ENCODE results near the gene DDX5.
A peak's percentile ranks its signal among the peaks of the same experiment; 100 is the strongest.
"Not testable (repeated sequence)": the region's sequence is repeated elsewhere in the genome, so short reads cannot be mapped to it uniquely, and the experiment has no call there.

The DDX5 gene

DNA sequence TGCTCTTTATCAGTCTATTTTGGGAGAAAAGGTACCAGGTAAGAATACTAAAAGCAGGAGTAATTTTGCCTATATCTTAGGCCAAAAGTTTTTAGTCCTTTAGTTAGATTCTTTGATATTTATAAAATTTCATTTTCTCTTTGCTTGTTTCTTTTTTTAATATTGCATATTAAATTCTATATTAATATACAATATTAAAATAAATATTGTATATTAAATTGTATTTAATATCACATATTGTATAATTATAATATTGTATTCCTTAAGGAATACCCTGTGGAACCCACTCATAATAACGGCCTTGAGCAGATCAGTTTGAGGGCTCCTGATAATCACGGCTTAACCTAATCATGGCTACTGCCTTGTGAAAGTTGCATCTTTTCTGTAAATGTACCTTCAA, 2.6 kb upstream of the DDX5 start:
- H3K4me3 ChIP-seq (ENCODE audit: low read depth, low read length), result no peak overlapping the region

DNA sequence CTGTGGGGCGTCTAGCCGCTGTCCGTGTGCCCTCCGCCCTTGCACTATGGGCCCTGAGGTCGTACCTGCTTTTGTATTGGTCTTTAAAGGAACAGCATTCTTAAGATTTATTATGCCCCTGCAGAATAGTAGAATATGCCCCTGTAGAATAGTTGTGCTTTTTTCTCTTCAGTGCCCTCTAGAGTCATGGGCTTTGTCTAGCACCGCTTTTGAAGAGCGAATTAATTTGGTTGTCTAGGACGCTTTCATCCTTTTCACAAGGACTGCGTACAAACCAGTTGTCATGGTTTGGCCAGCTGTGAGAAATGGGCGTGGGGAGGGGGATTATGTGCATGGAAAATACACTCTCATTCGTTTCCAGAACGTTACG, 1.3 kb upstream of the DDX5 start:
- H3K4me3 ChIP-seq (ENCODE audit: low read depth, low read length), result peak overlapping the region; percentile 100

- peak within 1 kb of the TSS; percentile 100 for H3K4me3 ChIP-seq (ENCODE audit: low read depth, low read length)
These were observed 705 bp upstream of the DDX5 start, which contains the start of gene CEP95 for GRCh38 chr17:64506576-64507412. CEP95 (plus strand) TSS chr17:64506977; CDS start chr17:64507098, 121 bp downstream.

DNA sequence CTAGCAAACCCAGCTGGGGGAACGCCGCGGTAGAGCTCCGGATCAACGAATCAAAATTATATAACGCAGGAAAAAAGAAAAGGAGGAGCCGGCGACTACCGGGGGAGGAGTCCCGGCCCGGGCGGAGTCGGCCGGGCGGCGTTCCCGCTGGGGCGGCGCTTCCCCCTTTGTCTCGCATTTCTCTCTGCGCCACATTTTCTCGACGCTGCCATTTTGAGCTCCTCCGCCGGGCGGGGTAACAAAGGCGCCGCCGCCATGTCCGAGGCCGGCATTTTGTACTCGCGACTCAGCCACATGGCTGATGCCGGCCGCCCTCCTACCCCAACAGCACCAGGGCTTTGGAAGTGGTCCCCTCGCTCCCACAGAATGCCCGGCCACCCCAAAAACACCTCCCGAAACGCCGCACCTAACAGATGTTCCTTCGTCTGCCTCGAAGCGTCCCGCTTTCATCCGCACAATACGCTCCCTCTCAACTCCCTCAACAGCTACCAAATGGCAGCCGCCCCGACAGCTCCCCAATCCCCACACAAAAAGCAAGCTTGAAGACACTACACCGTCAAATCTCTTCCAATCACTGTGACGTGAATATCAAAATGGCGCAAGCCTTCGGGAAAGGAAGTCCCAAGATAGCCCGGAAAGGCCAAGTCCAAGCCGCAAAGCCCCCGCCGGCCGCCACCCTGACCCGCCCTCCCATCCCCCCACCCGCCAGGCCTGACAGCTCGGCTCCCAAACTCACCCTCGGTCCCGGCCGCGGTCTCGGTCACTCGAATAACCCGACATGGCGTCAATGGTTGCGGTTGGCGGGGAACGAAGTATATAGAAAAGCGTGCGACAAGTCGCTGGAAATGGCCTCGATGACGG, 519 bp downstream of the DDX5 start:
- peak overlapping the region; percentile 100 for H3K4me3 ChIP-seq (ENCODE audit: low read depth, low read length)

GRCh38 chr17:64504769-64505339, 1.2 kb downstream of the DDX5 start:
- H3K4me3 ChIP-seq (ENCODE audit: low read depth, low read length), result peak overlapping the region; percentile 100

GRCh38 chr17:64503821-64504768, 2.0 kb downstream of the DDX5 start:
- peak overlapping the region; percentile 100 for H3K4me3 ChIP-seq (ENCODE audit: low read depth, low read length)

DNA sequence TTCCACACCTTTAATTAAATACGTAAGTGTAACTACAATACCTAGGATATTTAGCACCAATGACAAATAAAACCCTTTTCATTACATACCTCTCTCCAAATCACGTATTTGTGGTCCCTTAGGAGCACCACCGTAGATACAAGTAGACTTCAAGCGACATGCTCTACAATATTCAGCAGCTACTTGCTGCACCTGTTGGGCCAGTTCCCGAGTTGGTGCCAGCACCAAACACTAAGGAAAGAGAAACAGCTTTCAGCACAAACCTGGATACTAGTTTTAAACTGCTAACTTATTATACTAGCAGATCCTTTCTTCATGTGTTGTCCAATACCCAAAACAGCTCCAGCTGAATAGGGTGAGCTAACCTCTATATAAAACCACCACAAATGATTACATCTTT, 2.7 kb downstream of the DDX5 start:
- no peak overlapping the region for H3K4me3 ChIP-seq (ENCODE audit: low read depth, low read length)

- no peak overlapping the region for H3K4me3 ChIP-seq (ENCODE audit: low read depth, low read length)
These were observed 3.3 kb downstream of the DDX5 start for GRCh38 chr17:64502809-64503208.

GRCh38 chr17:64502021-64502420, 4.1 kb downstream of the DDX5 start:
- H3K4me3 ChIP-seq (ENCODE audit: low read depth, low read length), result no peak overlapping the region

DNA sequence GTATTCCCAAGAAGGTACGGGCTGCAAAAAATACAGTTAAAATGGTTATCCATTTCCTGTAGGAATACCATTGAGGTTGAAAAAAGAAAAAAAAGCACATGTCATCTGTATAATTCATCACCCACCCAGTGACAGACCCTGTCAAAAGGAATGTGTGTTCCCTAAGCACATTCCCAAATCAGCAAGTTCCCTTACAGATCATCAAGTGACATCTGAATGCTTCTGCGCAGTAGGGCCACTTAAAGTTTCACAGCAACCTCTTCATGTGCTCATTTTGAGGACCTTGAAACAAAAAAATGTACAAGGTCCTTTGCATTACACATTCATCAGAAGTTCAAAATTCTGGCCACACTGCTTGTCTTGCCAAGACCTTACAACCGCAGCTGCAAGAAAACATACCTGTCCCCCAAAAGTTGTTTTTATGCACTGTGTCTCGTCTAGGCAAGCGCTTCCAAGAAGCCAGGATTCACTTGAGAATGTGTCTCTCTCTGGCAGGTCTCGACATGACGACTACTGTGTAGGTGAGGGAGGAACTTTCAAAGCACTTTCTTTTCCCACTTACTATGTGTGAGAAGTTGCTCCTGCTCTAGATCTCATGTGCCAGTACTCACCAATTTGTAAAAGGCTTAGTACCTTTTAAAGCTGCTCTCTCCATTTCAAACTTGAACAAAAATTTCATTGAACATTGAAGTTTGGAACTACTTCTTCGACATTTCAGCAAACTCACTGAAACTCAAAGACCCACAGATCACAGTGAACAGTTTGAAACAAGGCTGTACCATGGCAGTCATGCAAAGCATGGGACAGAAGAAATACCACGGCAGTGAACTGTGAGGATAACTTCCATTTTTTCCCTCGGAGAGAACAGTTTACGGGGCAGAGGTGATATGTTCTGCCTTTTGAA, 5.0 kb downstream of the DDX5 start:
- no peak overlapping the region for H3K4me3 ChIP-seq (ENCODE audit: low read depth, low read length)

DNA sequence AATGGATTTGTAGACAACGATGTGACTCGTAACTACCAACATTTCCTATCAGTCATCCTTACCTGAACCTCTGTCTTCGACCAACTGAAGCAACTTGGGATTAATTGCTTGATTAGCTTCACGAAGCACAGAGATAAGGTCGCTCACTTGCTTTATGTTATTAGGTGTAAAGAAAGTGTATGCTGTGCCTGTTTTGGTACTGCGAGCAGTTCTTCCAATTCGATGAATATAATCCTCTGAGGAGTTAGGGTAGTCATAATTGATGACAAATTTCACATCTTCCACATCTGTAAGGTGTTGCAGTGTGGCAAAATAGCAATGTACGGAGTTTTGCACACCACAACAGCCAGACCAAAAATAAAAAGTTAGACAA, 5.6 kb downstream of the DDX5 start:
- H3K4me3 ChIP-seq (ENCODE audit: low read depth, low read length), result no peak overlapping the region

- H3K4me3 ChIP-seq (ENCODE audit: low read depth, low read length), result no peak overlapping the region
These were observed 6.1 kb downstream of the DDX5 start for GRCh38 chr17:64499805-64500486.

- H3K4me3 ChIP-seq (ENCODE audit: low read depth, low read length), result no peak overlapping the region
These were observed 7.5 kb downstream of the DDX5 start for GRCh38 chr17:64498308-64499203.

GRCh38 chr17:64497565-64498035, 8.5 kb downstream of the DDX5 start:
- peak overlapping the region; percentile 66 for H3K4me3 ChIP-seq (ENCODE audit: low read depth, low read length)

DNA sequence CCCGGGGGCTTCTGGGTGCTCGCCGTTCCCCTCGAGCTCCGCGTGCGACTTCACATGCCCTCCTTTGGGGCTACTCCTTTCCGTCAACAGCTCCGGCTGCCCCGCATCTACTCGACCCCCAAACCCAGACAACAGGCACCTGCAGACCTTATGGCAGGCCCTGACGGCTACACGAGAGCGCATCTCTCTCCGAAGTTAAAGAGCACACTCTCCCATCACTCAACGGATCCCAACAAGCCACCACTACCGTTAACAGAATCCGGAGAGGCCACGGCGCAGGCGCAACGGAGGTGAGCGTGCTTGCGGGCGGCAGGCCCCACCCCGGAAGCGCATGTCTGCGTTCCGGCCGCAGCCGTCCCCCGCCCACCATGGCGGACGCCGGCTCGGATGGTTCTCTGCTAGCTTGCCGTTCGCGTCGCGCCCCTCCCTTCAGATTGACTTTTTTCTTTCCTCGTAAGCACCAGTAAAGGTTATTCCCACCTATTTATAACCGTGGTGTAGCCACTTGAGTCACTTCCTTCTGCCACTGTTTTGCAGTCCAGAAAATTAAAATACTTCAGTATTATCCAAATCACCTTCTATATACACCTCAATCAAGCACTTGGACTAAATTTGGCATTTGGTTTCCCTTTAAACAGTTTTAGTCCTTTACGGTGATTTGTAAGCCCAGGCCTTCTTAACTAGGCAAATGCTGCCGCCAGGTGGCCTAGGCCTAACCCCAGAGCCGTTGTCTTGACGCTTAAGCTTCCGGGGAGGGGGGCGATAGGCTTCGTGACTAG, 9.1 kb downstream of the DDX5 start, which contains the start of gene POLG2:
TSS of gene POLG2 (minus strand) at position 269 of the 779 bp plus-strand sequence. CDS start at position 183, 86 bp downstream.
- peak within 1 kb of the TSS; percentile 66 for H3K4me3 ChIP-seq (ENCODE audit: low read depth, low read length)

DNA sequence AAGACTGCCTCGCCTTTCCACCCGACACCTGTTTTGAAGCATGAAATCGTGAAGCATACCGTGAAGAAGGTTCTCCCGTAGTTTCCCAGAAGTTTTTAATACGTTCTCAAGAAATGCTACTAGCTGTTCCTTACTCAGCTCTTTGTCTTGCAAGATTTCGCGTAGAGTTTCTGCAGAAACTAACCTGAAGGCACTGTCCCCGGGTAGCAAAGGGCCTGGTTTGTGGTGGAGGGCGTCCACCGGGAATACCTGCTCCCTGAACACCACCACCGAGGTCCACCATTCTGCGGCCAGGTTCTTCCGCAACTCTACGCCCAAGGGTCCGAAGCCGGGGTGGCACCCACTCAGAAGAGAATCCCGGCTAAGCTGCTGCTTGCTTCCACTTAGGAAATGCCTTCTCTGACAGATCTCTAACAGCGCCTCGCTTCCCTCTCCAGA, 9.7 kb downstream of the DDX5 start:
- peak overlapping the region; percentile 66 for H3K4me3 ChIP-seq (ENCODE audit: low read depth, low read length)

GRCh38 chr17:64495300-64495699, 10.8 kb downstream of the DDX5 start:
- not testable (repeated sequence) for H3K4me3 ChIP-seq (ENCODE audit: low read depth, low read length)
